Stimulated activated naive CD8-positive, alpha-beta T cell treated with anti-CD3 and anti-CD28 coated beads, Interleukin-15, Interleukin-2, amounts not matched to agents 100 U/mL and 50 U/mL, for 24 hours (primary cell): ENCODE results near the gene SLITRK3.

Source experiments
- ATAC-seq: fragments of 150-1000 bp; cut with Tn5 transposase; one replicate; pipeline ENCODE4 v1.10.0; 2021
- DNase-seq: peaks from one replicate; pipeline ENCODE4 v3.0.0; 2021

SLITRK3 gene

DNA sequence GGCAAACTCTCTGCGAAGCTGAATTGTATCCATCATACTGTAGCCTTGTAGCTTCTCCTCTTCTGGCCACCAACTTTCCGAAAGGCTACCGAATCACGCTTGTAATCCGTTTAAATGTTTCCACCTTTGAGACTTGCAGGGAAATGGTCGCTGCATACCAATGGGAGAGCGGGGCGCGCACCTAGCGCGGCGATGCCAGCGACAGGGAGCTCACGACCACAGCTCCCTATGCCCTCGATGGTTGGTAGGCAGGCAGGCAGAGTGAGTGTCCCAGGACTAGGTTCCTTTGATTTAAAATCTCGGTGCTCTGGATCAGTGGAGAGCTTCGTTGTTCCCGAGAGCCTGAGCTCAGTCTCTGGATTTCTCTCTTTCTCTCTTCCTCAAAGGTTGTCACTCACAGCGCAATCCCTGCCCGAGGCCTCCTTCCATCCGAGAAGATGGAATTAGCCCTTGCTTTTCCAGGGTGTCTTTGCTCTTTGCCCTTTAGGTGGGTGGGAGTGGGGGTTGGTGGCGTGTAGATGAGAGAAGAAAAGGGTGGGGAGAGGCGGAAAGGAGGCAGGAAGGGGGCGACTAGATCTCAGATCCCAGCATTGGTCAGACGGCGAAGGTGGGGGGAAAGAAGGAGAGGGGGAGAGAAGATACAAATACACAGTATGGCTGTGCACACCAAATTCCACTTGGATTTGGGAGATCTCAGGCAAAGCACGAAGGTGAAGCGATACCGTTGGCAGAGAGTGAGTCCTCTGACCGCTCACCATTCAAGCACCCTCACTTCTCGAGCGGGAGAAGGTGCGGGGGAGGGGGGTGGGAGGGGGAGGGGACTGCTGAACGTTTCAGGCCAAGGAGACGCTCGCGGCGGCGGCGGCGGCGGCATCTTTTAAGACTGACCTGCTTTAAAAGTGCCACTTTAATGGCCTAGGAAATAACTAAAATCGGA lies at the start of gene SLITRK3:
SLITRK3 (minus strand) TSS at position 745 of the 937 bp plus-strand sequence. CDS start 5,554 bp downstream, outside the sequence.
- DNase-seq (no peak), ATAC-seq (no peak)

DNA sequence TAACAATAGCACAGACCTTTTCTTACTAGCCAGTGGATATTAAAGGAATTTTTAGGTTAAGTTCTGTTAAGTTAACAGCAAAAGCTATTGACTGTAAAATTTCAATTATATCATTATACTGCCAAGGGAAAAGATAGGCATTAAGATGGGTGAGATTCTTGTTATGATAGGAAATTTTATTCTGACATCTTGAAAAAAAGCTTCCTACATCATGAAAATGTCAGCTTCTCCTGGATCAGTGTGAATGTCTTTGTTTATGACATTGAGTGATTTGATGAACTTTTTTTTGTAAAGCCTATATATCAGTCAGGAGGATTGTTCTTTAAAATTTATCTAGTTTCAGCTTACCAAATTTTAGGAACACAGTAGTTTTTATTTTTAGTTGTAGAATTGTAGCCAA lies 47.4 kb upstream of the SLITRK3 start:
- no peak for DNase-seq
- no peak for ATAC-seq

DNA sequence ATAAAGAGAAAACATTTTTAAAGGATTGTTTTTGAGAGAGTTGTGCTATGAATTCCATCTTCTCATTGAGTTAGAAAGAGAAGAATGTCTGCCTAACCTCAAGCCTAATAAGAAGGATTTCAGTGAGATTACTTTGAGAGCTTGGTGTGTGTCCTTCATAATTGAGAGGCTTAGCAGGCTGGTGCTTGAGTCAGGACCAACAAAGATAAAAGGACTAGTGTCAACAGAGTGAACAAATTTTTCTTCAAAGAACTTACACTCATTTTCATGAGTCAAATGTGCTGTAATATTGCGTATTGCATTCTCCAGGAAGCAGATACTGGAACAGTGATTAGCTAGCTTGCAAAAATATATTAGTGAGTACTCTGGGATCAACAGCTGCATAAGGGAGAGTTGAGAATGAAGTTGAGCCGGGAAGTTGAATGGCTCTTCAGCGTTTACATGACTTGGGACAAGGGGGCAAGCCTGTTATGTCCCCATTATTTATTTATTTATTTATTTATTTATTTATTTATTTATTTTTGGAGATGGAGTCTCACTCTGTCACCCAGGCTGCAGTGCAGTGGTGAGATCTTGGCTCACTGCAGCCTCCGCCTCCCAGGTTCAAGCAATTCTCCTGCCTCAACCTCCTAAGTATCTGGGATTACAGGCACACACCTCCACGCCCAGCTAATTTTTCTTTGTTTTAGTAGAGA lies 37.5 kb upstream of the SLITRK3 start:
- ATAC-seq (no peak), DNase-seq (no peak)

- DNase-seq (no peak), ATAC-seq (no peak)
These were observed 29.4 kb upstream of the SLITRK3 start for GRCh38 chr3:165225604-165226003.

DNA sequence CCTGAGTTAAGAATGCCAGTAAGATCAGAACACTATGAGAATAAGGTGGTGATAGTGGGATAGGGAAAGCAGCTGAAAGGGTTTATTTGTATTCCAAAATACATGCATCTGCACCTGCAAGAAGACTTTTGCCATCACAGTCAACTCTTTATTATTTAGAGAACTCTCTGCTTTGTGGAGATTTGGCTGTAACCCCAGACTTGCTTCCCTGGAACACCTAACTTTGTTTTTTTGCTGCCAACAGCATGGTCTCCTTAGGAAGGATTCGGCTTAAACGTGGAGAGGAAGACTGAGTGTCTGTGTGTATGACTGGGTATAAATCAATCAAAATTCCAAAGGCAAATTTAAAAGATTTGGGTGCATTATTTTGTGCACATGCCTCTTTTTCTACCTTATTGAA lies 21.6 kb upstream of the SLITRK3 start:
- ATAC-seq (no peak), DNase-seq (no peak)

- ATAC-seq (no peak), DNase-seq (no peak)
These were observed 16.4 kb upstream of the SLITRK3 start for GRCh38 chr3:165212580-165212979.

GRCh38 chr3:165211721-165212120 lies 15.5 kb upstream of the SLITRK3 start:
- no peak for DNase-seq
- ATAC-seq, result no peak

DNA sequence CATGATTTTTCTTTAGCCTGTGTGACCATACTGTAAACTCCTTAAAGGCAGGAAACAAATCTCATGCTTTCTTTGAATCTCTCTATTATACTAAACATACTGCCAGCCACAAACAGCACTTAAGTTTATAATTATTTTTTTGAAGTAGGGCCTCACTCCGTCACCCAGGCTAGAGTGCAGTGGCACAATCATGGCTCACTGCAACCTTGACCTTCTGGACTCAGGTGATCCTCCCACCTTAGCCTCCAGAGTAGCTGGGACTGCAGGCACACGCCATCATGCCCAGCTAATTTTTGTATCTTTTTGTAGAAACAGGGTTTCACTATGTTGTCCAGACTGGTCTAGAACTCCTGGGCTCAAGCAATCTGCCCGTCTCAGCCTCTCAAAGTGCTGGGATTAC lies 14.5 kb upstream of the SLITRK3 start:
- ATAC-seq (no peak), DNase-seq (no peak)

- ATAC-seq (no peak), DNase-seq (no peak)
These were observed 13.9 kb upstream of the SLITRK3 start for GRCh38 chr3:165210132-165210531.

DNA sequence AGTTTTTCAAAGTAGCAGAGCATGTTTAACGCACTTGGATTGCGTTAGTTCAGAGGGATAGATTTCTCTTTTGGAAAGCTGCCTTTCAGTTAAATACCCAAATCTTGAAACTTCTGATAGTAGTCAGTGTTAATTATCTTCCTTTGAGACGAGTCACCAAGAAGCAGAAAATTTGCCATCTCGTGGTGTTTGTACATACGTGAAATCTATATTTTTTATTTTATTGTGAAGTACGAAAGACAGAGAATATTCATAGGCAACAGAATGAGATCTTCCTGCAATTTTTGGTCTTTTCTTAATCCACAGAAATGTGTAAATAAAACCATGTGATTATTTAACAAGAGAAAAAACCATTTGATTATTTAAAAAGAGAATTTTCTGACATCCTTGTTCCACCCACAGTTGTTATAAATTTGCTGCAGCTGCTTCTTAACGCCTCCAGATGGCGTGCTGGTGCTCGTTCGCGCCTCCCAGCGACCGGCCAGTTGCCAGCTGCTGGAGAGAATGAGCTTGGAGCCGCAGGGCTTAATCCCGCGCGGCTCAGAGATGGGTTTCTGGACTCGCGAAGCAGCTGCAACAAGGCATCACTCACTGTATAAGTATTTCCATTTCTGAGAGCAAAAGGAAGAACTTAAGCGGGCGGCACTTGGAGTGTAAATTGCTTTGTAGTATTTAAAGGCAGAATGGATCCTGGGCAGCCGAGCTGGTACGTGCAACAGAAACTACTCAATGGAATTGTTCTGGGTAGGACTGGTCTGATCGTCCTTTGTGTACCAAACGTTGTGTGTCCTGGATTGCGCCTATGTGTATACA lies 10.5 kb upstream of the SLITRK3 start:
- ATAC-seq, result peak; percentile 71
- DNase-seq, result peak; percentile 39

DNA sequence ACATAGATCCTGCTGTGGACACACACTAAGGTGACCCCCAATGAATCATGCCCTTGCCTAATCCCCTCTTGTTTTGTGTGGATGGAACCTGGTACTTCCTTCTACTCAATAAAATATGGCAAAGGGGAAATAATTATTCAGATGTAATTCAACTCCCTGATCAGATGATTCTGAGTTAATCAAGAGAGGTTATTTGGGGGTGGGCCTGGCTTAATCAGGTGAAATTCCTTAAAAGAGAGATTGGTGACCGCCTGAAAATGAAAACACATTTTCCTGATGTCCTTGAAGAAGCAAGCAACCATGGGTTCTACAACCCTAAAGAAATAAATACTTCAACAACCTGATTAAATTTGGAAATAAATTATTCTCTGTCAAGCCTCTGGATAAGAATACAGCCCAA lies 8.3 kb upstream of the SLITRK3 start:
- ATAC-seq, result no peak
- no peak for DNase-seq

DNA sequence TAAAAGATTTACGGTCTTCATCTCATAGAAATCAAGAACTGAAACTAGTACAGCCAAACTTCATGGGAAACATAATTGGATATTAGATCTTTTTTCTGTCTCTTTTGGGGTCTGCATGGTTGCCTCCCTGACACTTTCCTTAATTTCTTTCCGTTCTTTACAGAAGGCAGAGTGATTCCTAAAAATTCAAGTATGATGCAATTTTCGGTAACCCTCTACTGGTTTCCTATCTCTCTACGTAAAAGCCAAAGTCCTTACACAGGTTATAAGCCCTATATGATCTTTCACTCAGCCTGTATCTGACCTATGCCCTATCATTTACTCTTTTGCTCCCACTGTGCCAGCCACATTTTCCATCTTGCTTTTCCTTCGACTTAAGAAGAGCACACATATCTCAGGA lies 6.8 kb upstream of the SLITRK3 start:
- no peak for DNase-seq
- no peak for ATAC-seq

DNA sequence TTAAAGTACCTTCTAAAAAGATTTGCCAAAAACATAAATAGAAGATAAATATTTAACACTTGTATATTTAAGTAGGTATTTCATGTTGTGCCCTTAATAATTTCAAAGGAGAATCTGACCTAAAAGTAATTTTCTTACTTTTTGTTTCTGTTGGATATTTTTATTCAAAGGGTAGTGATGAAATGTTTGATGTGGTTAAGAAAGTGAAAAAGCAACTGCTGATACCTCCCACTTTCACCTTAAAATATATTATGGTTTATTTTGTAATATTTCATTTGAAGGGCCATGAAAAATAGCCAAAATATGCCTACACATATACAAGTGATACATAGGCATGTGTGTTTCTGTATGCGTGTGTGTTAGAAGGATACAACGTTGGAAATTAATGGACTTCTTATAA lies 5.8 kb upstream of the SLITRK3 start:
- ATAC-seq (no peak), DNase-seq (no peak)

GRCh38 chr3:165197481-165197800 lies 1.3 kb upstream of the SLITRK3 start:
- ATAC-seq (no peak), DNase-seq (no peak)

DNA sequence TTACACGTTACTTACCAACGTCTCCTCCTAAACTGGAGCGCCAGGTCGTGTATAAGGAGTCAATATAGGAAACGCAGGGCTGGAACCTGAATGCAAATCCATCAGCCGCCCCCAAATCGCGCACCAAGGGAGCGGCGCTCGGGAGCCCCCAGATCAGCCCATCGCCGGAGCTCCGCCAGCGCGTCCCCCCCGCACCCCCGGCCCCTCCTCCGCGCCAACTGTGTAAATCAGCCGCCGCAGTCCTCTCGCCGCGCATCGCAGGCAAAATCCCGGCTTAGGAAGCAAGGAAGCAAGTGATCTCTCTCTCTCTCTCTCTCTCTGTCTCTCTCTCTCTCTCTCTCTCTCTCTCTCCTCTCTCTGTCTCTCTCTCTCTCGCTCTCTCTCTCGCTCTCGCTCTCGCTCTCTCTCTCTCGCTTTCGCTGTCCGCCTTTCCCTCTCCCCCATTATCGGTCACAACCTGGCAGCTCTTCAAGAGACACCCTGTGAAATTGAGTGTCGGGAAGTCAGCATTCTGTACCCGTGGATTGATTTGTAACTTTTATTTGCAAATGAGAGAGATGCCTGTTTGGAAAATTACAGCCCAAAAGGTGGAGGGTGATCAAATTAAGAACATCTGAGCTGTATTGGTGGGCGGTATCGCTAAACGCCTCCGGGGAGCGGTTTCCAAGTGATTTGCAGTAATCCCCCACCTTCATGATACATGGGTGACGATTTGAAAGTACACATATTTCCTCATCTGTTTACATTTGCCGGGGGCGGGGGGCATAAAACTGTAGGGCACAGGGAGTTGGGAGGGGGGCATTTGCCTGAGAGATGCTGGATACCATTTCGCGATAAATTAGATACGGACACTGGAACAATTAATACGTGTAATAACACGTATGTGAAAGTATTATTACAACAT lies 645 bp upstream of the SLITRK3 start:
- peak; percentile 9 for ATAC-seq

DNA sequence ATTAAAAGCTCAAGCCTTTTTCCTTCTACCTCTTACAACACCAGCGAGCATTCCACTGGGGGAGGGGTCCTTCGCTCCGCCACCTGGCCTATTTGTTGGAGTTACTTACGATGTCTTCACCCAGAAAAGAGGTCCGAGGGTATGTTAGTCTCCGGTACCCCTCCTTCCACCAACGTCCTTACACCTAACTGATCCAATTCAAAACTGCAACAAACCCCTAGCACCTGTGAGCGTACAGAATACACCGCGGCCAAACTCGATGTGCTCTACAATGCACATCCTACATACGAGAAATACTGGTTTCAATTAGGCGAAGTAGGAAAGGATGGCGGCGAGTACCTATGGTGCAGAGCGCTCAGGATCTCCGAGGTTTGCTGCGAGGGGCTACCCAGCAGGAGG lies 944 bp downstream of the SLITRK3 start:
- DNase-seq (no peak), ATAC-seq (no peak)

More for the DNA sequence above, 645 bp upstream of the SLITRK3 start:
- no peak for DNase-seq

- no peak for DNase-seq
- no peak for ATAC-seq
These were observed 1.5 kb downstream of the SLITRK3 start for GRCh38 chr3:165194511-165195240.

DNA sequence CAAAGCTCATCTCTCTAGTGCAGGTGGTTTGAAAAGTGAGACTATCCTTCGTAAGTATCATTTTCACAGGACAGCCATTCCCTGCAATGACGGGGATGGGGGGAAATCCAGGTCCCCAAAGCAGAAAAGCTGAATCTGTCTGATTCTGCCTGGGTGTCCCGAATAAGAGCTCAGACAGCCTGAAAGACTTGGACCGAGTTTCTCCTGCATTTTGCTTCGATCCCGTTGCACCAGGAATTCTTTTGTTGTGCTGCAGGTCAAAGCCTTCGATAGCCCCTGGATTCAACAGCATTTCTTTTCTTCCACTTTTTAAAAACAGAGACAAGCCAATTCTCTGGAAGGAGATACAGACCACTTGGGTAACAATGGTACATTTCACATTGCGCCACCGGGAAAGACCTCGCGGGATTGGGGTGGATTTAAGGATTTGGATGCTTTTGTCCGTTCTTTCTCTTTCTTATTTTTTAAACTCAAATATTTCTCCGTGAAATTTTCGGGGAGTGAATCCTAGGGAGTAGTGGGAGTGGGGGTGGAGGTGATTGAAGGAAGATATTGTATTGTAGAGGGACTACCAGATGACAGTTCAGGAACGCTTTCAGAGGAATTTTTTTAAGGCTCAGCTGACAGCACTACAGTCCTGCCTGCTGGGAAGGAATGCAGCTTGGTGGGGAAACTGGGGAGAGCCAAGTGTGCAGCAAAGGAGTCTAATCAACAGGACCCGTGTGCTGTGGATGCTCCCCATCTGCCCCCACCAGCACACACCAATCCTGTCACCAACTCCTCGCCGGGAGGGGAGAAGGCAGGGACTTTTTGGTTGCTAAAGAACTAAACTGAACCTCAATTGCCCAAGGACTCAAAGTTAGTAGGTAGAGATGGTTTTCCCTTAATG lies 2.6 kb downstream of the SLITRK3 start:
- ATAC-seq, result no peak
- DNase-seq, result no peak

- no peak for ATAC-seq
- DNase-seq, result no peak
These were observed 3.5 kb downstream of the SLITRK3 start for GRCh38 chr3:165192610-165193192.

- DNase-seq (no peak), ATAC-seq (no peak)
These were observed 4.7 kb downstream of the SLITRK3 start for GRCh38 chr3:165191491-165191890.
